SK-N-SH (cell line): ENCODE results near the gene CPNE2. TPM values are rescaled to one million over a fixed set of nuclear protein-coding genes. Genes with fewer than 3 reads are reported as not detected.

Experiments
- CTCF ChIA-PET: fragments of 300-600, 350-600 bp; formaldehyde crosslinking; extraction: SDS; loops from one replicate; lab custom pipeline; 2021; lab: Yijun Ruan, JAX
- POLR2A ChIA-PET: fragments of 350-600 bp; sonication (Branson Sonifier 250); formaldehyde crosslinking; extraction: SDS; loops from one replicate; lab custom pipeline; 2020; ENCODE audit warnings: antibody characterized with exemption, inconsistent platforms; lab: Yijun Ruan, JAX
- DNase-seq: peaks from one replicate; pipeline ENCODE4 v3.0.0; 2012
- H2AFZ ChIP-seq: fragments of 200-600 bp; sonication (generic); 2 replicates; pipeline ENCODE4 v1.8.1; 2016; ENCODE audit warnings: antibody characterized with exemption, mild to moderate bottlenecking, low read depth
- H3F3A ChIP-seq: fragments of 200-600 bp; sonication (generic); replicated peaks from 2 replicates; pipeline ENCODE3; 2016; ENCODE audit warnings: antibody characterized with exemption, mild to moderate bottlenecking; ENCODE audit not compliant: insufficient read depth
- H3K27ac ChIP-seq, 2 experiments: fragments of 200-500 bp in 1 of 2; fragments of 200-600 bp in 1 of 2; sonication (Bioruptor generic) in 1 of 2; sonication (generic), shearing (Covaris generic) in 1 of 2; 2 replicates each; pipeline versions ENCODE4 v1.5.1 to v1.6.1; 2014 to 2016; ENCODE audit warnings: low read depth in 2 of 2, inconsistent platforms in 1 of 2, low read length in 1 of 2, mild to moderate bottlenecking in 1 of 2, mixed read lengths in 1 of 2
- H3K27me3 ChIP-seq: fragments of 200-600 bp; sonication (generic), shearing (Covaris generic); 2 replicates; pipeline ENCODE4 v1.6.1; 2016; ENCODE audit warnings: mixed run types; ENCODE audit not compliant: insufficient read depth
- H3K36me3 ChIP-seq, 2 experiments: fragments of 200-500 bp in 1 of 2; fragments of 200-600 bp in 1 of 2; sonication (Bioruptor generic) in 1 of 2; sonication (generic) in 1 of 2; replicated peaks in 1 of 2; 2 replicates each; pipeline versions ENCODE3 to v1.5.1; 2014 to 2016; ENCODE audit warnings: low read length in 1 of 2, mild to moderate bottlenecking in 1 of 2; ENCODE audit not compliant: insufficient read depth in 2 of 2, control insufficient read depth in 1 of 2
- H3K4me1 ChIP-seq, 2 experiments: fragments of 200-500 bp in 1 of 2; fragments of 200-600 bp in 1 of 2; sonication (Bioruptor generic) in 1 of 2; sonication (generic), shearing (Covaris generic) in 1 of 2; 2 replicates each; pipeline versions ENCODE4 v1.5.1 to v1.6.1; 2014 to 2016; ENCODE audit warnings: low read depth in 1 of 2, low read length in 1 of 2, mixed run types in 1 of 2; ENCODE audit not compliant: insufficient read depth in 2 of 2, control insufficient read depth in 1 of 2
- H3K4me2 ChIP-seq: fragments of 200-600 bp; sonication (generic), shearing (Covaris generic); 2 replicates; pipeline ENCODE4 v1.6.1; 2017; ENCODE audit warnings: mixed run types
- H3K4me3 ChIP-seq, 2 experiments: fragments of 200-500 bp in 1 of 2; fragments of 200-600 bp in 1 of 2; sonication (Bioruptor generic) in 1 of 2; sonication (generic), shearing (Covaris generic) in 1 of 2; 2 replicates each; pipeline versions ENCODE4 v1.5.1 to v1.8.1; 2014 to 2016; ENCODE audit warnings: low read depth in 2 of 2, inconsistent platforms in 1 of 2, low read length in 1 of 2, mild to moderate bottlenecking in 1 of 2, mixed read lengths in 1 of 2, moderate library complexity in 1 of 2
- H3K79me2 ChIP-seq: fragments of 200-600 bp; sonication (generic); 2 replicates; pipeline ENCODE4 v1.8.1; 2017; ENCODE audit warnings: mild to moderate bottlenecking; ENCODE audit not compliant: insufficient read depth
- H3K9ac ChIP-seq: fragments of 200-600 bp; sonication (generic); 2 replicates; pipeline ENCODE4 v1.6.1; 2017; ENCODE audit warnings: mixed run types
- H3K9me2 ChIP-seq: fragments of 200-600 bp; sonication (generic); 2 replicates; pipeline ENCODE4 v1.6.1; 2017; ENCODE audit warnings: mixed run types
- H3K9me3 ChIP-seq: fragments of 200-600 bp; sonication (generic); 2 replicates; pipeline ENCODE4 v1.6.1; 2017; ENCODE audit warnings: mixed run types, mild to moderate bottlenecking, moderate library complexity
- H4K20me1 ChIP-seq: fragments of 200-600 bp; sonication (generic); 2 replicates; pipeline ENCODE4 v1.6.1; 2017; ENCODE audit warnings: mild to moderate bottlenecking, mixed run types; ENCODE audit not compliant: insufficient read depth
- CTCF ChIP-seq: fragments of 200-600 bp; sonication (generic); IDR thresholded peaks from 2 replicates; pipeline ENCODE4 v1.6.1; 2017; ENCODE audit warnings: antibody characterized with exemption, mild to moderate bottlenecking, moderate library complexity
- ELF1 ChIP-seq: IDR thresholded peaks from 2 replicates; pipeline ENCODE4 v1.4.0; 2012
- EP300 ChIP-seq, 2 experiments: IDR thresholded peaks; 2 replicates each; pipeline versions ENCODE4 v1.4.0 to v1.6.1; 2012; ENCODE audit warnings: borderline replicate concordance in 1 of 2, low read depth in 1 of 2, low read length in 1 of 2
- FOSL2 ChIP-seq: IDR thresholded peaks from 2 replicates; pipeline ENCODE4 v1.4.0; 2012; ENCODE audit warnings: low read depth, mild to moderate bottlenecking, moderate library complexity, borderline replicate concordance
- FOXJ3 ChIP-seq: sonication (generic); formaldehyde crosslinking; IDR thresholded peaks from 2 replicates; pipeline ENCODE4 v1.5.1; 2020; ENCODE audit warnings: mild to moderate bottlenecking, missing genetic modification reagents
- GABPA ChIP-seq: IDR thresholded peaks from 2 replicates; pipeline ENCODE4 v1.4.0; 2012; ENCODE audit warnings: low read depth, mild to moderate bottlenecking
- JUND ChIP-seq: IDR thresholded peaks from 2 replicates; pipeline ENCODE4 v1.4.0; 2012
- RAD21 ChIP-seq: IDR thresholded peaks from 2 replicates; pipeline ENCODE4 v1.6.1; 2012; ENCODE audit warnings: mild to moderate bottlenecking, low read length
- REST ChIP-seq: IDR thresholded peaks from 2 replicates; pipeline ENCODE4 v1.6.1; 2012; ENCODE audit warnings: mild to moderate bottlenecking, low read depth, low read length, moderate library complexity
- SIN3A ChIP-seq: IDR thresholded peaks from 2 replicates; pipeline ENCODE4 v1.6.1; 2012; ENCODE audit warnings: low read depth, mild to moderate bottlenecking, low read length, moderate library complexity, borderline replicate concordance
- TAF1 ChIP-seq: IDR thresholded peaks from 2 replicates; pipeline ENCODE4 v1.6.1; 2012; ENCODE audit warnings: low read depth, mild to moderate bottlenecking, low read length, moderate library complexity, borderline replicate concordance
- TCF12 ChIP-seq: IDR thresholded peaks from 2 replicates; pipeline ENCODE4 v1.4.0; 2012
- YY1 ChIP-seq: IDR thresholded peaks from 2 replicates; pipeline ENCODE4 v1.4.0; 2012; ENCODE audit warnings: low read depth, mild to moderate bottlenecking
- WGBS: methylation state at CpG from one replicate; pipeline ENCODE4 v1.1.6; 2017; ENCODE audit warnings: low lambda C conversion rate; 5-methylcytosine and 5-hydroxymethylcytosine counted together
- polyA plus RNA-seq, 3 experiments: library from polyadenylated mRNA; depleted of rRNA; stranded (reverse); fragments of >200 nt; gene quantifications; 2 replicates each; pipeline ENCODE4 v1.2.3, GENCODE V29; 2012

CPNE2 gene
- polyA plus RNA-seq, 1 of the 3 experiments (the other 2 are of a cell fraction) = 73.0 TPM

- TF ChIP-seq TCF12 = no peak
Observed at GRCh38 chr16:57146040-57146647, 53.8 kb downstream of the CPNE2 start (continued).

GRCh38 chr16:57146735-57147134 lies 54.4 kb downstream of the CPNE2 start:
- no peaks in the 10 kb centered on the region for H3K9me2 ChIP-seq
- 84% methylated on average over 3 of the region's 5 CpGs for WGBS
- peaks cover 19 to 57% of the 10 kb centered on the region in 2 experiments; a peak in 3 of 4 replicates for H3K4me1 ChIP-seq
- no peaks in the 10 kb centered on the region for H3K27me3 ChIP-seq
- H3K79me2 ChIP-seq = no peaks in the 10 kb centered on the region
- POLR2A ChIA-PET = no interaction called here
- H3K4me3 ChIP-seq = no peak overlapping the region
- H2AFZ ChIP-seq = no peak overlapping the region
- CTCF ChIA-PET = interaction anchor here (2.1 kb wide), 1 partner anchor 54 kb away, joined by 7 read pairs; the partner anchor contains the start of gene CPNE2
- no peak overlapping the region for H3K4me2 ChIP-seq
- H3K36me3 ChIP-seq = peaks cover 0 to 7% of the 10 kb centered on the region in 2 experiments
- TF ChIP-seq RAD21 (0 out of 2 replicates have a peak, but pooled peaks have one; percentile 5), YY1 (no peak), TCF12 (no peak), JUND (no peak), TAF1 (no peak), CTCF (peak; percentile 38; the same call in 1 of the 2 replicates), FOXJ3 (CRISPR knock-in tag) (no peak)
- no peaks in the 10 kb centered on the region for H3K9me3 ChIP-seq
- H3K9ac ChIP-seq = no peak overlapping the region
- peak; percentile 57 for DNase-seq
- H3F3A ChIP-seq = peaks cover 6% of the 10 kb centered on the region
- H3K27ac ChIP-seq = peak overlapping the region in 1 of 2 experiments; percentile 82; a peak in 1 of 4 replicates
- H4K20me1 ChIP-seq = no peaks in the 10 kb centered on the region

GRCh38 chr16:57147381-57148221 lies 55.2 kb downstream of the CPNE2 start:
- ChIA-PET CTCF (interaction anchor here (1.0 to 2.6 kb wide), 5 partner anchors 20 to 88 kb away, joined by 3 to 10 read pairs (median 3); partner anchors contain the start of gene CPNE2), POLR2A (interaction anchor here (0.5 kb wide), 1 partner anchor 142 kb away, joined by 3 read pairs; no protein-coding TSS in a partner anchor)
- no peak overlapping the region for H3K9ac ChIP-seq
- DNase-seq = peak; percentile 59
- H2AFZ ChIP-seq = no peak overlapping the region
- H3F3A ChIP-seq = peaks cover 6% of the 10 kb centered on the region
- no peaks in the 10 kb centered on the region for H3K9me3 ChIP-seq
- TF ChIP-seq CTCF = no peak
- TF ChIP-seq ELF1 = no peak
- no peak for TF ChIP-seq GABPA
- no peak for TF ChIP-seq TAF1
- no peak for TF ChIP-seq FOSL2
- TF ChIP-seq TCF12 = no peak
- no peak for TF ChIP-seq SIN3A
- TF ChIP-seq REST = no peak
- no peak for TF ChIP-seq EP300 (IDR thresholded peaks at IDR 0.05; ENCODE audit: borderline replicate concordance in 1 of 2, low read depth in 1 of 2, low read length in 1 of 2)
- H3K4me3 ChIP-seq = no peak overlapping the region
- H3K36me3 ChIP-seq = peaks cover 0 to 16% of the 10 kb centered on the region in 2 experiments
- H3K4me2 ChIP-seq = no peak overlapping the region; the same call in 1 of the 2 replicates
- H3K4me1 ChIP-seq = peaks cover 19 to 48% of the 10 kb centered on the region in 2 experiments; a peak in 3 of 4 replicates
- H3K27ac ChIP-seq = peak overlapping the region in 1 of 2 experiments; percentile 82; a peak in 2 of 4 replicates
- WGBS = 80% methylated on average over 14 of the region's 14 CpGs
- H4K20me1 ChIP-seq = no peaks in the 10 kb centered on the region
- no peaks in the 10 kb centered on the region for H3K27me3 ChIP-seq
- H3K79me2 ChIP-seq = no peaks in the 10 kb centered on the region
- no peaks in the 10 kb centered on the region for H3K9me2 ChIP-seq
